IMR-90 (cell line): ENCODE measurements around the gene SIK2. TPM values are rescaled to one million over a fixed set of nuclear protein-coding genes. Genes with fewer than 3 reads are reported as not detected.

Experiments used
- ATAC-seq: fragments of 200-7000 bp; cut with Tn5 transposase; 2 replicates; pipeline ENCODE4 v1.9.1; 2020; ENCODE audit warnings: low read depth, mild to moderate bottlenecking, moderate library complexity
- BruUV-seq: library from RNA; stranded (reverse); fragments of 400-500 nt; replicated peaks from 2 replicates; lab custom pipeline; 2021; lab: Mats Ljungman, UMichigan
- CTCF ChIA-PET: fragments of 300-600 bp; formaldehyde crosslinking; extraction: SDS; loops from one replicate; lab custom pipeline; 2021; ENCODE audit warnings: antibody characterized with exemption; lab: Yijun Ruan, JAX
- POLR2A ChIA-PET: fragments of 300-600 bp; sonication (Branson Sonifier 250); formaldehyde crosslinking; loops from one replicate; lab custom pipeline; 2022; ENCODE audit warnings: antibody characterized with exemption; ENCODE audit not compliant: unreplicated experiment; lab: Charles Lee
- DNase-seq: peaks from one replicate; pipeline ENCODE4 v3.0.0; 2013
- H2AFZ ChIP-seq: replicated peaks from 2 replicates; pipeline ENCODE3; 2013; ENCODE audit warnings: low read length, mild to moderate bottlenecking; ENCODE audit not compliant: poor library complexity
- H2AK5ac ChIP-seq: 2 replicates; pipeline ENCODE4 v1.6.1; 2013; ENCODE audit warnings: low read depth, low read length, inconsistent platforms
- H2AK9ac ChIP-seq: replicated peaks from 2 replicates; pipeline ENCODE3; 2013; ENCODE audit warnings: mild to moderate bottlenecking, low read depth, low read length, moderate library complexity; ENCODE audit not compliant: poor library complexity
- H2BK120ac ChIP-seq: 2 replicates; pipeline ENCODE4 v1.6.1; 2013; ENCODE audit warnings: low read depth, low read length, inconsistent platforms
- H2BK15ac ChIP-seq: 3 replicates; pipeline ENCODE4 v1.6.1; 2013; ENCODE audit warnings: low read depth, low read length, inconsistent platforms
- H2BK20ac ChIP-seq: 2 replicates; pipeline ENCODE4 v1.6.1; 2013; ENCODE audit warnings: low read depth, mild to moderate bottlenecking, inconsistent platforms, low read length, moderate library complexity
- H2BK5ac ChIP-seq: 2 replicates; pipeline ENCODE4 v1.6.1; 2013; ENCODE audit warnings: mild to moderate bottlenecking, low read depth, low read length, inconsistent platforms; ENCODE audit not compliant: poor library complexity, severe bottlenecking
- H3K14ac ChIP-seq: replicated peaks from 2 replicates; pipeline ENCODE4 v1.6.1; 2013; ENCODE audit warnings: low read depth, low read length, inconsistent platforms
- H3K18ac ChIP-seq: 2 replicates; pipeline ENCODE4 v1.6.1; 2013; ENCODE audit warnings: low read depth, low read length, control low read depth
- H3K23ac ChIP-seq: 2 replicates; pipeline ENCODE4 v1.6.1; 2013; ENCODE audit warnings: low read depth, low read length, inconsistent platforms
- H3K27ac ChIP-seq: 2 replicates; pipeline ENCODE4 v1.5.1; 2013; ENCODE audit warnings: mild to moderate bottlenecking, control low read depth, low read length; ENCODE audit not compliant: insufficient read depth
- H3K27me3 ChIP-seq: 2 replicates; pipeline ENCODE4 v1.6.1; 2013; ENCODE audit warnings: low read length; ENCODE audit not compliant: control insufficient read depth, insufficient read depth
- H3K36me3 ChIP-seq: 2 replicates; pipeline ENCODE4 v1.6.1; 2013; ENCODE audit warnings: low read length, mixed read lengths; ENCODE audit not compliant: control insufficient read depth, insufficient read depth
- H3K4ac ChIP-seq: 2 replicates; pipeline ENCODE4 v1.6.1; 2013; ENCODE audit warnings: low read depth, low read length, inconsistent platforms
- H3K4me1 ChIP-seq: 2 replicates; pipeline ENCODE4 v1.6.1; 2013; ENCODE audit warnings: low read length, mixed read lengths; ENCODE audit not compliant: control insufficient read depth, insufficient read depth
- H3K4me2 ChIP-seq: 2 replicates; pipeline ENCODE4 v1.6.1; 2013; ENCODE audit warnings: low read depth, mild to moderate bottlenecking, control low read depth, low read length, moderate library complexity
- H3K4me3 ChIP-seq: 2 replicates; pipeline ENCODE4 v1.5.1; 2013; ENCODE audit warnings: low read depth, mild to moderate bottlenecking, control low read depth, low read length, moderate library complexity; ENCODE audit not compliant: insufficient read depth
- H3K56ac ChIP-seq: 2 replicates; pipeline ENCODE4 v1.6.1; 2013; ENCODE audit warnings: low read length, inconsistent platforms; ENCODE audit not compliant: insufficient read depth; ENCODE audit errors: extremely low read depth
- H3K79me1 ChIP-seq, 2 experiments: 2 replicates each; pipeline ENCODE4 v1.6.1; 2013; ENCODE audit warnings: low read length in 2 of 2, inconsistent platforms in 1 of 2, low read depth in 1 of 2
- H3K9ac ChIP-seq: 2 replicates; pipeline ENCODE4 v1.6.1; 2013; ENCODE audit warnings: low read depth, low read length, control low read depth
- H3K9me1 ChIP-seq: 2 replicates; pipeline ENCODE4 v1.6.1; 2013; ENCODE audit warnings: low read length, inconsistent platforms; ENCODE audit not compliant: insufficient read depth
- H3K9me3 ChIP-seq: 2 replicates; pipeline ENCODE4 v1.6.1; 2013; ENCODE audit warnings: low read length; ENCODE audit not compliant: control insufficient read depth, insufficient read depth
- H4K20me1 ChIP-seq: 2 replicates; pipeline ENCODE4 v1.6.1; 2013; ENCODE audit warnings: low read length, inconsistent platforms; ENCODE audit not compliant: insufficient read depth
- H4K5ac ChIP-seq: 2 replicates; pipeline ENCODE4 v1.6.1; 2013; ENCODE audit warnings: mild to moderate bottlenecking, low read depth, low read length, control low read depth
- H4K8ac ChIP-seq, 2 experiments: 2 replicates each; pipeline ENCODE4 v1.6.1; 2013; ENCODE audit warnings: low read depth in 2 of 2, low read length in 2 of 2, control low read depth in 1 of 2, inconsistent platforms in 1 of 2
- H4K91ac ChIP-seq: 2 replicates; pipeline ENCODE4 v1.6.1; 2013; ENCODE audit warnings: low read depth, low read length, inconsistent platforms; ENCODE audit not compliant: insufficient read depth
- CEBPB ChIP-seq: IDR thresholded peaks from 2 replicates; pipeline ENCODE4 v1.6.1; 2012; ENCODE audit warnings: low read depth, low read length, improper control_type of control experiment
- ELK1 ChIP-seq: fragments of 150-350 bp; IDR thresholded peaks from 2 replicates; pipeline ENCODE4 v1.6.1; 2016; ENCODE audit warnings: low read depth, mild to moderate bottlenecking, low read length, moderate library complexity, borderline replicate concordance
- WGBS, 2 experiments: methylation state at CpG; one replicate each; pipeline versions ENCODE4 v1.1.5 to v1.1.7; 2013; ENCODE audit warnings: missing lambda C conversion rate in 2 of 2; ENCODE audit not compliant: insufficient read length in 1 of 2; ENCODE audit errors: extremely low coverage in 2 of 2; 5-methylcytosine and 5-hydroxymethylcytosine counted together
- dilution Hi-C: fragments of 300-500 bp; cut with HindIII; formaldehyde crosslinking; loops from one replicate; pipeline ENCODE4 v1.14.3; 2018; ENCODE audit warnings: low sequenced_read_pairs; ENCODE audit not compliant: unreplicated experiment
- in situ Hi-C: fragments of 300-500 bp; cut with MboI; formaldehyde crosslinking; loops from 3 replicates; pipeline ENCODE4 v1.14.3; 2019; ENCODE audit warnings: low sequenced_read_pairs, inconsistent platforms, mixed read lengths
- intact Hi-C: fragments of 100-400 bp; cut with micrococcal nuclease; formaldehyde crosslinking; loops from 2 replicates; pipeline ENCODE4 v1.10.0; 2022
- polyA plus RNA-seq, 3 experiments: library from polyadenylated mRNA; depleted of rRNA; stranded (reverse); fragments of >200 nt; gene quantifications; 2 replicates each; pipeline ENCODE4 v1.2.3, GENCODE V29; 2012; ENCODE audit warnings: low replicate concordance in 1 of 3
- total RNA-seq: library from RNA; depleted of rRNA; stranded (reverse); fragments of >200 nt; gene quantifications from 2 replicates; pipeline ENCODE4 v1.2.3, GENCODE V29; 2012

The SIK2 gene
- total and polyA plus RNA-seq, 2 of the 4 experiments (the other 2 are of a cell fraction) = 7.9 to 10.4 TPM

- Histone ChIP-seq H3K79me1 (peaks cover under 1 to 31% of the 10 kb centered on the region in 2 experiments; a peak in 3 of 4 replicates), H2AK5ac (no peak overlapping the region), H3K4me1 (peaks cover 3% of the 10 kb centered on the region; the same call in 1 of the 2 replicates), H2BK15ac (no peak overlapping the region), H4K5ac (no peak overlapping the region), H4K8ac (no peak overlapping the region), H2BK5ac (no peak overlapping the region), H2AK9ac (no peak overlapping the region), H3K4me3 (no peak overlapping the region), H3K27ac (no peak overlapping the region), H2BK120ac (no peak overlapping the region), H3K9me3 (no peaks in the 10 kb centered on the region), H3K18ac (no peak overlapping the region), H2BK20ac (no peak overlapping the region), H3K9ac (no peak overlapping the region), H3K23ac (peak overlapping the region; percentile 5; the same call in 1 of the 2 replicates), H3K36me3 (no peaks in the 10 kb centered on the region), H3K56ac (no peak overlapping the region), H3K9me1 (peaks cover 2% of the 10 kb centered on the region), H3K27me3 (no peaks in the 10 kb centered on the region), H4K91ac (no peak overlapping the region), H3K4me2 (peak overlapping the region; percentile 30; the same call in 1 of the 2 replicates), H2AFZ (no peak overlapping the region), H4K20me1 (peaks cover 28% of the 10 kb centered on the region; the same call in 1 of the 2 replicates), H3K14ac (no peak overlapping the region), H3K4ac (no peak overlapping the region)
- no peak for ATAC-seq
- WGBS, 2 experiments = no CpG with 5 or more reads among the region's 4 CpGs
- in situ Hi-C loops (no loop called here), dilution Hi-C loops (no loop called here), intact Hi-C loops (loop anchor here (10.0 kb wide), 1 partner anchor 89 kb away; no protein-coding TSS in a partner anchor)
- CTCF ChIA-PET = interaction anchor here (0.8 to 2.4 kb wide), 3 partner anchors 86 to 162 kb away, joined by 3 to 15 read pairs (median 3); partner anchors contain the start of gene PPP2R1B
- POLR2A ChIA-PET = no interaction called here
- no TSS peak for BruUV-seq
- no peak for DNase-seq
- TF ChIP-seq CEBPB = 0 out of 2 replicates have a peak, but pooled peaks have one; percentile 11
- TF ChIP-seq ELK1 = no peak
Observed at GRCh38 chr11:111605681-111606080, 3.4 kb downstream of the SIK2 start.
